HCT116 (cell line): Measurements from ENCODE around the gene TSPAN16. TPM values are rescaled to one million over a fixed set of nuclear protein-coding genes. Genes with fewer than 3 reads are reported as not detected.

Experiments used
- ATAC-seq: fragments of 200-7000 bp; cut with Tn5 transposase; 2 replicates; pipeline ENCODE4 v1.9.1; 2020; ENCODE audit warnings: mild to moderate bottlenecking, moderate library complexity
- BruUV-seq: library from RNA; stranded (reverse); fragments of 400-500 nt; replicated peaks from 2 replicates; lab custom pipeline; 2021; lab: Mats Ljungman, UMichigan
- CTCF ChIA-PET: fragments of 300-600 bp; sonication (Branson Sonifier 250); formaldehyde crosslinking; loops from one replicate; lab custom pipeline; 2021; ENCODE audit warnings: antibody characterized with exemption; lab: Charles Lee
- POLR2A ChIA-PET: fragments of 300-600, 350-600 bp; sonication (Branson Sonifier 250); formaldehyde crosslinking; loops from one replicate; lab custom pipeline; 2021; ENCODE audit warnings: antibody characterized with exemption; lab: Charles Lee
- RAD21 ChIA-PET, 2 experiments: fragments of 300-600 bp; sonication (Branson Sonifier 250); formaldehyde crosslinking; loops; one replicate each; lab custom pipeline; 2023; ENCODE audit warnings: low total read pairs in 2 of 2; ENCODE audit not compliant: uncharacterized antibody in 2 of 2, unreplicated experiment in 2 of 2, low non-redundant PET in 1 of 2; lab: Charles Lee
- DNase-seq: peaks from one replicate; pipeline ENCODE4 v3.0.0-alpha.2; 2010; ENCODE audit warnings: low read depth, low spot score
- H2AFZ ChIP-seq: fragments of 200-600 bp; shearing (Covaris generic), sonication (generic); 2 replicates; pipeline ENCODE4 v1.6.1; 2017; ENCODE audit warnings: low read depth, mixed run types, mixed read lengths, antibody characterized with exemption, low read length; ENCODE audit not compliant: poor library complexity, severe bottlenecking
- H3K27ac ChIP-seq: 2 replicates; pipeline ENCODE4 v1.5.1; 2012; ENCODE audit warnings: low read depth, low read length
- H3K27me3 ChIP-seq: fragments of 200-600 bp; sonication (generic); 2 replicates; pipeline ENCODE4 v1.6.1; 2016; ENCODE audit warnings: mixed run types, low read length, mixed read lengths; ENCODE audit not compliant: insufficient read depth
- H3K36me3 ChIP-seq, 2 experiments: fragments of 200-500 bp in 1 of 2; fragments of 200-600 bp in 1 of 2; sonication (Bioruptor generic) in 1 of 2; sonication (generic) in 1 of 2; 2 replicates each; pipeline versions ENCODE4 v1.5.1 to v1.6.1; 2014 to 2016; ENCODE audit warnings: low read length in 2 of 2, inconsistent platforms in 1 of 2, mixed read lengths in 1 of 2, mixed run types in 1 of 2; ENCODE audit not compliant: insufficient read depth in 2 of 2, control insufficient read depth in 1 of 2
- H3K4me1 ChIP-seq, 2 experiments: fragments of 200-600 bp in 1 of 2; sonication (generic) in 1 of 2; 2 replicates each; pipeline versions ENCODE4 v1.5.1 to v1.6.1; 2012 to 2017; ENCODE audit warnings: low read length in 2 of 2, inconsistent platforms in 1 of 2, mild to moderate bottlenecking in 1 of 2, mixed read lengths in 1 of 2, mixed run types in 1 of 2, moderate library complexity in 1 of 2; ENCODE audit not compliant: insufficient read depth in 2 of 2, control insufficient read depth in 1 of 2
- H3K4me2 ChIP-seq: fragments of 200-600 bp; sonication (generic); 2 replicates; pipeline ENCODE4 v1.6.1; 2017; ENCODE audit warnings: mixed run types, low read length, mixed read lengths
- H3K4me3 ChIP-seq, 2 experiments: fragments of 200-600 bp in 1 of 2; sonication (generic) in 1 of 2; replicated peaks in 1 of 2; 2 replicates each; pipeline ENCODE4 v1.5.1; 2011 to 2016; ENCODE audit warnings: low read length in 2 of 2, control low read depth in 1 of 2, low read depth in 1 of 2, mild to moderate bottlenecking in 1 of 2, mixed read lengths in 1 of 2, mixed run types in 1 of 2
- H3K79me2 ChIP-seq: fragments of 200-600 bp; sonication (generic); 2 replicates; pipeline ENCODE4 v1.6.1; 2017; ENCODE audit warnings: mild to moderate bottlenecking, mixed run types, low read length, moderate library complexity, mixed read lengths; ENCODE audit not compliant: insufficient read depth
- H3K9ac ChIP-seq: fragments of 200-600 bp; sonication (generic); 2 replicates; pipeline ENCODE4 v1.6.1; 2016; ENCODE audit warnings: low read length, mixed read lengths
- H3K9me2 ChIP-seq: fragments of 200-600 bp; sonication (generic), shearing (Covaris generic); 2 replicates; pipeline ENCODE4 v1.6.1; 2017; ENCODE audit warnings: mixed run types, mild to moderate bottlenecking, moderate library complexity; ENCODE audit not compliant: insufficient read depth
- H3K9me3 ChIP-seq, 2 experiments: fragments of 200-500 bp in 1 of 2; fragments of 200-600 bp in 1 of 2; sonication (Bioruptor generic) in 1 of 2; sonication (generic) in 1 of 2; 2 replicates each; pipeline ENCODE4 v1.6.1; 2014 to 2017; ENCODE audit warnings: low read length in 2 of 2, mixed read lengths in 2 of 2, inconsistent platforms in 1 of 2, low read depth in 1 of 2, mild to moderate bottlenecking in 1 of 2, mixed run types in 1 of 2, moderate library complexity in 1 of 2; ENCODE audit not compliant: control insufficient read depth in 1 of 2, insufficient read depth in 1 of 2
- H4K20me1 ChIP-seq: fragments of 200-600 bp; sonication (generic), shearing (Covaris generic); 2 replicates; pipeline ENCODE4 v1.6.1; 2017; ENCODE audit warnings: mixed run types, mild to moderate bottlenecking, moderate library complexity; ENCODE audit not compliant: insufficient read depth
- CBX3 ChIP-seq: IDR thresholded peaks from 2 replicates; pipeline ENCODE4 v1.6.1; 2012; ENCODE audit warnings: low read depth
- EGR1 ChIP-seq: IDR thresholded peaks from 2 replicates; pipeline ENCODE4 v1.6.1; 2012; ENCODE audit warnings: low read depth
- EZH2phosphoT487 ChIP-seq: fragments of 200-600 bp; IDR thresholded peaks from 2 replicates; pipeline ENCODE4 v1.6.1; 2018; ENCODE audit warnings: antibody characterized with exemption, borderline replicate concordance
- POLR2A ChIP-seq: IDR thresholded peaks from 2 replicates; pipeline ENCODE4 v1.7.0; 2011; ENCODE audit warnings: borderline replicate concordance; ENCODE audit not compliant: insufficient read depth, insufficient read length; ENCODE audit errors: extremely low read depth
- POLR2AphosphoS5 ChIP-seq: IDR thresholded peaks from 2 replicates; pipeline ENCODE4 v1.6.1; 2011; ENCODE audit warnings: mild to moderate bottlenecking, low read depth, low read length, moderate library complexity
- RAD21 ChIP-seq: IDR thresholded peaks from 2 replicates; pipeline ENCODE4 v1.6.1; 2012; ENCODE audit warnings: low read depth, mild to moderate bottlenecking
- SIN3A ChIP-seq: IDR thresholded peaks from 2 replicates; pipeline ENCODE4 v1.6.1; 2012; ENCODE audit warnings: low read depth
- SP1 ChIP-seq: IDR thresholded peaks from 2 replicates; pipeline ENCODE4 v1.6.1; 2012; ENCODE audit warnings: low read depth
- TCF7L2 ChIP-seq: IDR thresholded peaks from 2 replicates; pipeline ENCODE4 v1.7.0; 2011; ENCODE audit warnings: borderline replicate concordance, inconsistent platforms; ENCODE audit not compliant: insufficient read depth, insufficient read length; ENCODE audit errors: extremely low read depth
- YY1 ChIP-seq: IDR thresholded peaks from 2 replicates; pipeline ENCODE4 v1.6.1; 2011; ENCODE audit warnings: low read length, low read depth, moderate library complexity, mild to moderate bottlenecking; ENCODE audit not compliant: insufficient replicate concordance; ENCODE audit errors: extremely low read depth
- ZFX ChIP-seq: fragments of 450-650 bp; IDR thresholded peaks from 2 replicates; pipeline ENCODE4 v1.6.1; 2017
- intact Hi-C: fragments of 100-400 bp; cut with micrococcal nuclease; formaldehyde crosslinking; loops from 2 replicates; pipeline ENCODE4 v1.10.0; 2022
- total RNA-seq: library from RNA; stranded (reverse); gene quantifications from one replicate; pipeline ENCODE4 v1.2.1, GENCODE V29; 2021; ENCODE audit not compliant: unreplicated experiment
- TF ChIP-seq, protein P1 (sequence below): IDR thresholded peaks from 2 replicates; pipeline ENCODE4 v1.6.1; 2012; ENCODE audit warnings: low read depth
- TF ChIP-seq, protein P2 (sequence below): IDR thresholded peaks from 2 replicates; pipeline ENCODE4 v1.6.1; 2012
- TF ChIP-seq, protein P3 (sequence below), 3 experiments: fragments of 200-600 bp in 1 of 3; sonication (generic) in 1 of 3; IDR thresholded peaks in 2 of 3; conservative IDR thresholded peaks in 1 of 3; 2 replicates each; pipeline ENCODE4 v1.5.1; 2012 to 2017; ENCODE audit warnings: low read depth in 2 of 3, low read length in 2 of 3, antibody characterized with exemption in 1 of 3, borderline replicate concordance in 1 of 3, control low read depth in 1 of 3, mild to moderate bottlenecking in 1 of 3, mixed read lengths in 1 of 3, mixed run types in 1 of 3, moderate library complexity in 1 of 3; ENCODE audit not compliant: insufficient read depth in 1 of 3
- TF ChIP-seq, protein P4 (sequence below): IDR thresholded peaks from 2 replicates; pipeline ENCODE4 v1.6.1; 2012

TSPAN16 gene
- total RNA-seq, 1 experiment from 2014 or later = not detected

DNA sequence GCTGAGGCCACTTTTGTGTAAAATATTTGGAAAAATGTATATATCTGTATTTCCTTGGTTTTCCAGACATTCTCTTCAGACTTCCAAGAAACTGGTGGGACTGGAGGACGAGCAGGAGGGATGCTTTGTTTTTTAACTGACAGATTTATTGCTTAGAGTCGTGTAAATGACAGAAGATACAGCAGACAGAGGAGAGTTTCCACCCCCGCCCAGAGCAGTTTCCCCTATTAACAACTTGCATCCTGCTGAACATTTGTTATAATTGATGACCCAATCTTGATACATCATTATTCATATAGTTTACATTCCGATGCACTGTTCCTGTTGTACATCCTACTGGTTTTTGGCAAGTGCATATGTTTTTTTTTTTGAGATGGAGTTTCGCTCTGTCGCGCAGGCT, 26.6 kb upstream of the TSPAN16 start:
- BruUV-seq = no TSS peak
- ChIA-PET RAD21 (no interaction called here), CTCF (no interaction called here), POLR2A (no interaction called here)
- Histone ChIP-seq H3K9me3 (no peaks in the 10 kb centered on the region), H3K4me2 (no peak overlapping the region), H4K20me1 (no peaks in the 10 kb centered on the region), H3K36me3 (no peaks in the 10 kb centered on the region), H3K9me2 (no peaks in the 10 kb centered on the region)
- intact Hi-C loops = no loop called here
- ATAC-seq = no peak
- TF ChIP-seq TCF7L2 (no peak), SIN3A (no peak), YY1 (no peak), EZH2phosphoT487 (no peak), ZFX (no peak), SP1 (no peak), POLR2AphosphoS5 (no peak), RAD21 (no peak), CBX3 (no peak), POLR2A (no peak), EGR1 (no peak)
- TF ChIP-seq, protein P1, sequence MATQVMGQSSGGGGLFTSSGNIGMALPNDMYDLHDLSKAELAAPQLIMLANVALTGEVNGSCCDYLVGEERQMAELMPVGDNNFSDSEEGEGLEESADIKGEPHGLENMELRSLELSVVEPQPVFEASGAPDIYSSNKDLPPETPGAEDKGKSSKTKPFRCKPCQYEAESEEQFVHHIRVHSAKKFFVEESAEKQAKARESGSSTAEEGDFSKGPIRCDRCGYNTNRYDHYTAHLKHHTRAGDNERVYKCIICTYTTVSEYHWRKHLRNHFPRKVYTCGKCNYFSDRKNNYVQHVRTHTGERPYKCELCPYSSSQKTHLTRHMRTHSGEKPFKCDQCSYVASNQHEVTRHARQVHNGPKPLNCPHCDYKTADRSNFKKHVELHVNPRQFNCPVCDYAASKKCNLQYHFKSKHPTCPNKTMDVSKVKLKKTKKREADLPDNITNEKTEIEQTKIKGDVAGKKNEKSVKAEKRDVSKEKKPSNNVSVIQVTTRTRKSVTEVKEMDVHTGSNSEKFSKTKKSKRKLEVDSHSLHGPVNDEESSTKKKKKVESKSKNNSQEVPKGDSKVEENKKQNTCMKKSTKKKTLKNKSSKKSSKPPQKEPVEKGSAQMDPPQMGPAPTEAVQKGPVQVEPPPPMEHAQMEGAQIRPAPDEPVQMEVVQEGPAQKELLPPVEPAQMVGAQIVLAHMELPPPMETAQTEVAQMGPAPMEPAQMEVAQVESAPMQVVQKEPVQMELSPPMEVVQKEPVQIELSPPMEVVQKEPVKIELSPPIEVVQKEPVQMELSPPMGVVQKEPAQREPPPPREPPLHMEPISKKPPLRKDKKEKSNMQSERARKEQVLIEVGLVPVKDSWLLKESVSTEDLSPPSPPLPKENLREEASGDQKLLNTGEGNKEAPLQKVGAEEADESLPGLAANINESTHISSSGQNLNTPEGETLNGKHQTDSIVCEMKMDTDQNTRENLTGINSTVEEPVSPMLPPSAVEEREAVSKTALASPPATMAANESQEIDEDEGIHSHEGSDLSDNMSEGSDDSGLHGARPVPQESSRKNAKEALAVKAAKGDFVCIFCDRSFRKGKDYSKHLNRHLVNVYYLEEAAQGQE = no peak
- TF ChIP-seq, protein P2, sequence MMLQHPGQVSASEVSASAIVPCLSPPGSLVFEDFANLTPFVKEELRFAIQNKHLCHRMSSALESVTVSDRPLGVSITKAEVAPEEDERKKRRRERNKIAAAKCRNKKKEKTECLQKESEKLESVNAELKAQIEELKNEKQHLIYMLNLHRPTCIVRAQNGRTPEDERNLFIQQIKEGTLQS = no peak
- TF ChIP-seq, protein P3, sequence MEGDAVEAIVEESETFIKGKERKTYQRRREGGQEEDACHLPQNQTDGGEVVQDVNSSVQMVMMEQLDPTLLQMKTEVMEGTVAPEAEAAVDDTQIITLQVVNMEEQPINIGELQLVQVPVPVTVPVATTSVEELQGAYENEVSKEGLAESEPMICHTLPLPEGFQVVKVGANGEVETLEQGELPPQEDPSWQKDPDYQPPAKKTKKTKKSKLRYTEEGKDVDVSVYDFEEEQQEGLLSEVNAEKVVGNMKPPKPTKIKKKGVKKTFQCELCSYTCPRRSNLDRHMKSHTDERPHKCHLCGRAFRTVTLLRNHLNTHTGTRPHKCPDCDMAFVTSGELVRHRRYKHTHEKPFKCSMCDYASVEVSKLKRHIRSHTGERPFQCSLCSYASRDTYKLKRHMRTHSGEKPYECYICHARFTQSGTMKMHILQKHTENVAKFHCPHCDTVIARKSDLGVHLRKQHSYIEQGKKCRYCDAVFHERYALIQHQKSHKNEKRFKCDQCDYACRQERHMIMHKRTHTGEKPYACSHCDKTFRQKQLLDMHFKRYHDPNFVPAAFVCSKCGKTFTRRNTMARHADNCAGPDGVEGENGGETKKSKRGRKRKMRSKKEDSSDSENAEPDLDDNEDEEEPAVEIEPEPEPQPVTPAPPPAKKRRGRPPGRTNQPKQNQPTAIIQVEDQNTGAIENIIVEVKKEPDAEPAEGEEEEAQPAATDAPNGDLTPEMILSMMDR (IDR thresholded peaks at IDR 0.05 in 2 of 3, conservative IDR thresholded peaks at IDR 0.05 in 1 of 3; ENCODE audit: borderline replicate concordance in 1 of 3, insufficient read depth in 1 of 3, low read depth in 2 of 3, low read length in 2 of 3) = no peak
- TF ChIP-seq, protein P4, sequence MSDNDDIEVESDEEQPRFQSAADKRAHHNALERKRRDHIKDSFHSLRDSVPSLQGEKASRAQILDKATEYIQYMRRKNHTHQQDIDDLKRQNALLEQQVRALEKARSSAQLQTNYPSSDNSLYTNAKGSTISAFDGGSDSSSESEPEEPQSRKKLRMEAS = no peak
- TF ChIP-seq, all 23 proteins: peak for 0
- Histone ChIP-seq H3K79me2 (no peaks in the 10 kb centered on the region), H3K4me3 (no peak overlapping the region), H3K27ac (no peak overlapping the region), H3K9ac (no peak overlapping the region), H2AFZ (no peak overlapping the region), H3K27me3 (no peaks in the 10 kb centered on the region), H3K4me1 (peaks cover 15 to 32% of the 10 kb centered on the region in 2 experiments)
- DNase-seq = no peak
